ENCODE measurements around the gene SNX1. TPM values are rescaled to one million over a fixed set of nuclear protein-coding genes. Genes with fewer than 3 reads are reported as not detected.
A peak's percentile ranks its signal among the peaks of the same experiment; 100 is the strongest.

The SNX1 gene
- total and polyA plus RNA-seq, 2 donors: 59.4 to 76.6 TPM

- H3K36me3 ChIP-seq (ENCODE audit: insufficient read depth): peaks cover 3% of the 10 kb centered on the region
- no peak for DNase-seq (ENCODE audit: extremely low spot score)
- peak overlapping the region; percentile 81 for H3K4me3 ChIP-seq (ENCODE audit: low read depth, low read length)
- H3K27ac ChIP-seq (ENCODE audit: low read depth): peak overlapping the region; percentile 87
- peaks cover 2% of the 10 kb centered on the region for H3K4me1 ChIP-seq (ENCODE audit: insufficient read depth)
- 1% methylated on average over 21 of the region's 21 CpGs for WGBS
Observed at GRCh38 chr15:64162478-64162868, 66.7 kb downstream of the SNX1 start.

- Histone ChIP-seq H3K27ac (ENCODE audit: low read depth) (peak within 1 kb of the TSS; percentile 87), H3K36me3 (ENCODE audit: insufficient read depth) (peaks cover 3% of the 10 kb centered on the region), H3K4me3 (ENCODE audit: low read depth, low read length) (peak within 1 kb of the TSS; percentile 81), H3K4me1 (ENCODE audit: insufficient read depth) (peaks cover 2% of the 10 kb centered on the region)
- WGBS: under 1% methylated on average over 69 of the region's 69 CpGs
- peak; percentile 88 for DNase-seq (ENCODE audit: extremely low spot score)
Observed at GRCh38 chr15:64162869-64163658, 67.3 kb downstream of the SNX1 start, which contains the start of gene PPIB. Gene PPIB, minus strand, starts transcription at chr15:64163022. Its CDS starts 36 bp downstream, at chr15:64162986.

GRCh38 chr15:64163659-64164362 lies 68.0 kb downstream of the SNX1 start:
- Histone ChIP-seq H3K4me3 (ENCODE audit: low read depth, low read length) (peak overlapping the region; percentile 31), H3K27ac (ENCODE audit: low read depth) (peak overlapping the region; percentile 87), H3K36me3 (ENCODE audit: insufficient read depth) (no peaks in the 10 kb centered on the region), H3K4me1 (ENCODE audit: insufficient read depth) (peaks cover 2% of the 10 kb centered on the region)
- no peak for DNase-seq (ENCODE audit: extremely low spot score)
- WGBS: 42% methylated on average over 14 of the region's 14 CpGs

- no peak overlapping the region for H3K4me3 ChIP-seq (ENCODE audit: low read depth, low read length)
- H3K27ac ChIP-seq (ENCODE audit: low read depth): no peak overlapping the region
- H3K4me1 ChIP-seq (ENCODE audit: insufficient read depth): peaks cover 2% of the 10 kb centered on the region
- no peak for DNase-seq (ENCODE audit: extremely low spot score)
- no peaks in the 10 kb centered on the region for H3K36me3 ChIP-seq (ENCODE audit: insufficient read depth)
- WGBS: 92% methylated on average over 4 of the region's 4 CpGs
Observed at GRCh38 chr15:64164436-64164835, 68.7 kb downstream of the SNX1 start.

- Histone ChIP-seq H3K27ac (ENCODE audit: low read depth) (no peak overlapping the region), H3K4me1 (ENCODE audit: insufficient read depth) (peaks cover 2% of the 10 kb centered on the region), H3K4me3 (ENCODE audit: low read depth, low read length) (no peak overlapping the region), H3K36me3 (ENCODE audit: insufficient read depth) (no peaks in the 10 kb centered on the region)
- 85% methylated on average over 5 of the region's 5 CpGs for WGBS
- no peak for DNase-seq (ENCODE audit: extremely low spot score)
Observed at GRCh38 chr15:64166102-64166890, 70.5 kb downstream of the SNX1 start.

- H3K4me3 ChIP-seq (ENCODE audit: low read depth, low read length): no peak overlapping the region
- no peaks in the 10 kb centered on the region for H3K4me1 ChIP-seq (ENCODE audit: insufficient read depth)
- H3K27ac ChIP-seq (ENCODE audit: low read depth): no peak overlapping the region
- no peak for DNase-seq (ENCODE audit: extremely low spot score)
- 65% methylated on average over 8 of the region's 8 CpGs for WGBS
- peaks cover 3% of the 10 kb centered on the region for H3K36me3 ChIP-seq (ENCODE audit: insufficient read depth)
Observed at GRCh38 chr15:64180235-64180824, 84.5 kb downstream of the SNX1 start.

GRCh38 chr15:64182859-64183370 lies 87.1 kb downstream of the SNX1 start:
- Histone ChIP-seq H3K4me3 (ENCODE audit: low read depth, low read length) (no peak overlapping the region), H3K4me1 (ENCODE audit: insufficient read depth) (no peaks in the 10 kb centered on the region), H3K27ac (ENCODE audit: low read depth) (no peak overlapping the region), H3K36me3 (ENCODE audit: insufficient read depth) (peaks cover 3% of the 10 kb centered on the region)
- 84% methylated on average over 4 of the region's 4 CpGs for WGBS
- DNase-seq (ENCODE audit: extremely low spot score): no peak

- 82% methylated on average over 9 of the region's 9 CpGs for WGBS
- DNase-seq (ENCODE audit: extremely low spot score): no peak
- H3K36me3 ChIP-seq (ENCODE audit: insufficient read depth): peaks cover 3% of the 10 kb centered on the region
- no peak overlapping the region for H3K27ac ChIP-seq (ENCODE audit: low read depth)
- no peaks in the 10 kb centered on the region for H3K4me1 ChIP-seq (ENCODE audit: insufficient read depth)
- no peak overlapping the region for H3K4me3 ChIP-seq (ENCODE audit: low read depth, low read length)
Observed at GRCh38 chr15:64185146-64185911, 89.5 kb downstream of the SNX1 start.

GRCh38 chr15:64187396-64188191 lies 91.8 kb downstream of the SNX1 start:
- Histone ChIP-seq H3K27ac (ENCODE audit: low read depth) (no peak overlapping the region), H3K4me3 (ENCODE audit: low read depth, low read length) (no peak overlapping the region), H3K4me1 (ENCODE audit: insufficient read depth) (no peaks in the 10 kb centered on the region), H3K36me3 (ENCODE audit: insufficient read depth) (peaks cover 3% of the 10 kb centered on the region)
- WGBS: 87% methylated on average over 2 of the region's 2 CpGs
- no peak for DNase-seq (ENCODE audit: extremely low spot score)

All from urinary bladder (tissue), 4 donors.